ENCODE measurements around the gene DNAH1.

DNAH1 gene

GRCh38 chr3:52290596-52291507, 25.3 kb upstream of the DNAH1 start:
- DNase-seq (ENCODE audit: low read depth in 2 of 2), result no peak

DNA sequence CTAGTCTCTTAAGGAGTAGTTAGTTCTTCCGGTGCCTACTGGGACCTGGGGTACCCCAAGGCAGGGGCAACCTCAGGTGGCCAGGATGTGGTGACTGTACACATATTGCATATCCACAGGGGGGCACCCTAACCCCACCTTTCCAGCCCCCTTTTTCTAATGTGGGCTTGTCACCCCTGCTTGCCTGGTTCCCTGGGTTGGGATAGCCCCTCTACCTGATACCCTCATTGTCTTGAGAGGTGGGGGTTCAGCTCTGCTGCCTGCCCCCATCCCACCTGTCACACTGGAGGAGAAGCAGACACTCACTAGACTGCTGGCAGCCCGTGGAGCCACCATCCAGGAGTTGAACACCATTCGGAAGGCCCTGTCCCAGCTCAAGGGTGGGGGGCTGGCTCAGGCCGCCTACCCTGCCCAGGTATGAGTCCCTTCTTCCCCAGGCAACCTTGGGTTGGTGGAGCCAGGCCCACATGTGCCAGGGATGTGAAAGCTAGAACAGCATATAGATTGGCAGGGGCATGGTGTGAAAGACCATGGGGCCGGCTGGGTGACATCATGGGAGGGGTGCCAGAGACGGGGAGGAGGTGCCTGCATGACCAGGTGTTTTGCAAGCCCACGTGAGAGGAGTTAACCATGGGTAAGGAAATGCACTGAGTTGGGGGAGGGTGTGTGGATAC, 24.5 kb upstream of the DNAH1 start:
- DNase-seq (ENCODE audit: low read depth in 2 of 2), result peak in 1 of 2 donors; percentile 18

GRCh38 chr3:52292247-52293065, 23.7 kb upstream of the DNAH1 start:
- no peak for DNase-seq (ENCODE audit: low read depth in 2 of 2)

DNA sequence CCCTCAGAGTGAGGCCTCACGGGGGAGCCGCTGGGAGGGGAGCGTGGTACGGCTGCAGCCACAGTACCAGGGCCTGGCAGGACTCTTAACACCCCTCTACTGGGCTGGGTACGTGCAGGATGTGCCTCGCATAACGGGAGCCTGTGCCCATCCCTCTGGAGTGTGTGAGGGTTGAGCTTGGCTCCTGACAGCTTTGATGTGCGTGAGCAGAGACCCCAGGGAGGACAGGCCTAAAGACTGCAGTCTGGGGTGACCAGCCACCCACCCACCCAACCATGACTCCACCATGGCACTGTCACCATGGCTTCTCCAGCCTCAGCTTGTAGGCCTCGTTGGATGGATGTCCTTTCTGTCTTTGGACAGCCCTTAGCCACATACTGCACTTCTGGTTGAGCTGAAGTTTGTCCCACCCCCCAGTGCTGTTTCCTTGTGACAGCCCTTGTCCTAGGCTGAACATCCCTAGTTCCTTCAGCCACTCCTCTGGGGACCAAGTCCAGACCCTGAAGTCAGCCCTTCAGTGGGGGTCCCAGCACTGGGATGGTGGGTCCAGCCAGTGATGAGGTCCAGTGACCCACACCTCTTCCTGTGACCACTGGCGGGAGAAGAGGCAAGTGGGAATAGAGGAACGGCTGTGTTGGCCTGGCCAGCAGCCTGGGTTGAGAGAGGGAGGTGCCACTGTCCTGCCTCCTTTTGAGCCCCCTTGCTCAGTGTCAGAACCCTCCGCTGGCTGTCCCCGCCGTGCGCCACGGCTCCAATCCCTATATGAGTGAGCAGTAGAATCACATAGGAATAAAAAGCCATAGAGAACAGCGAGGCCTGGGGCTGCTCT, 22.4 kb upstream of the DNAH1 start:
- no peak for DNase-seq (ENCODE audit: low read depth in 2 of 2)

DNA sequence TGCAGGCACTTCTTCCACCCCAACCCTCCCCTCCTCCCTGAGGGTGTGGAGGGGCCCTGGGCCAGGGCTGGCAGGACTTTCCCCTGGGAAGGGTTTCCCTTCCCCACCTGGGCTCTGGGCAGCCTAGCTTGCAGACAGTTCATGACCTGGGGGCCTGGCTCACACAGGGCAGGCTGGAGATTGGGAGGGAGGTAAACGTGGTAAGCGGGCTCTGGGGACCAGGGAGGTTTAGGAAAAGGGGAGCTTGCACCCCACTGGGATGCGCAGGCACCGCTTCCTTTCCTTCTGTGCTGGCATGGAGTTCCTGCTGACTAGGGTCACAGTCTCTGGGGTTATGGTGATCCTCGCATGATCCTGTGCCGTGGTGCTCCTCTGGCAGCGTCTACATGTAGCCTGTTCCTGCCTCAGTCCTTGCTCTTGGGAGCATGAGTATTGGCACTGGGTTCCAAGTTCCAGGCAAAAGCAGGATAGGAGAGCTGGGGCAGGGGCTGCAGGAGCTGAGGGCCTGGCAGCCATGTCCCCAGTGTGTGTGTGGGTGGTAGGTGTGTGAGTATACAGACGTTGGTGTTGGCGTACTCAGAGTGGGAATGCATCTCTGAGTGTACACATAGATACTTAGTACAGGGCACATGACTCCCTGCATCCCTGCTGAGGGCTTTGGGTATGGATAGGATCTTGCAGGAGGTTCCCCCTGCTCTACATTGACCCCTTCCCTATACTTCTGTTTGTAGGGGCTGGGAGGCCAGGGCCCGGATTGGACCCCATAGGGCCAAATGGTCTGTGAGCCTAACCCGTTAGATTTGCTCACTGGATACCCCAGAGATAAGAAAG, 21.6 kb upstream of the DNAH1 start:
- no peak for DNase-seq (ENCODE audit: low read depth in 2 of 2)

GRCh38 chr3:52295671-52296208, 20.4 kb upstream of the DNAH1 start:
- no peak for DNase-seq (ENCODE audit: low read depth in 2 of 2)

- no peak for DNase-seq (ENCODE audit: low read depth in 2 of 2)
These were observed 18.6 kb upstream of the DNAH1 start for GRCh38 chr3:52297242-52298148.

DNA sequence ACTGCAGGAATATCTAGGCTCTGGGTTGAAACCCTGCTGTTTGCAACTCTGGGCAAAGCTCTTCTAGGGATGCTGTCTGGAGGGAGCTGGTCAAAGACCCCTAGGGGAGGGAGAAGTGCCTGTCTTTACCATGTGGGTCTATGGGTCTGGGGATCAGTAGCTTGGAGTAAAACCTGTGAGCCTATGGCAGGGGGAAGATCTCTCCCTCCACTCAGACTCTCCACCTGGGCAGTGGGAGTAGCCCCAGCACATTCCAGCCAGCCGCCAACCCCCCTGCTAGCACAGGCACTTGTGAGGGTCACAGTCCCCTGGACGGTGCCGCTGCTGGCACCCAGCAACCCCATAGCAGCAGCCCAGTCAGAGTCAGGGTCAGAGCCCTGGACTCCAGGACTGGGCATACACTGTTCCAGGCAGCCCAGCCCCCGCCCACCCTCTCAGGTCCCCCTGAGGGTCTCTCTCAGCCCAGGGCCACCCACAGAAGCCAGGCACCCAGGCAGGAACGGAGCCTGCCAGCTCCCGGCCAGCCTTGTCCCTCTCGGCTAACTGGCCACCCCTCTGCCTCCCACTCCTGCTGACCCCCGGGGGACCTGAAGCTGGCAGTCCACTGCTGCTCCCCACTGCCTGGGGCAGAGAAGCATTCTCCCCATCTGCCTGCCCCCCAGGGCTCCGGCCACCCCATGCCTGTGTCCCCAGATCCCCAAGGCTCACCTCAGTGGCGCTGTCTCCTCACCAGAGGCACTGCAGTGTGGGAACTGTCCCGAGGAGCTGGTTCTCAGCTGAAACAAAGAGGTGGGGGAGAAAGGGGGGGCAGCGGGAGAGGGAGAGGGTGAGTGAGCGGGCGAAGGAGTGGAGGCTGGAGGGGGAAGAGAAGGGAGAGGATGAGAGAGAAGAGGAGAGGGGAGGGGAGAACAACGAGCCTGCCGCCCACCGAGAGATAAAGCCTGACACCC, 17.7 kb upstream of the DNAH1 start:
- no peak for DNase-seq (ENCODE audit: low read depth in 2 of 2)

GRCh38 chr3:52299247-52299878, 16.8 kb upstream of the DNAH1 start:
- DNase-seq (ENCODE audit: low read depth in 2 of 2), result no peak

DNA sequence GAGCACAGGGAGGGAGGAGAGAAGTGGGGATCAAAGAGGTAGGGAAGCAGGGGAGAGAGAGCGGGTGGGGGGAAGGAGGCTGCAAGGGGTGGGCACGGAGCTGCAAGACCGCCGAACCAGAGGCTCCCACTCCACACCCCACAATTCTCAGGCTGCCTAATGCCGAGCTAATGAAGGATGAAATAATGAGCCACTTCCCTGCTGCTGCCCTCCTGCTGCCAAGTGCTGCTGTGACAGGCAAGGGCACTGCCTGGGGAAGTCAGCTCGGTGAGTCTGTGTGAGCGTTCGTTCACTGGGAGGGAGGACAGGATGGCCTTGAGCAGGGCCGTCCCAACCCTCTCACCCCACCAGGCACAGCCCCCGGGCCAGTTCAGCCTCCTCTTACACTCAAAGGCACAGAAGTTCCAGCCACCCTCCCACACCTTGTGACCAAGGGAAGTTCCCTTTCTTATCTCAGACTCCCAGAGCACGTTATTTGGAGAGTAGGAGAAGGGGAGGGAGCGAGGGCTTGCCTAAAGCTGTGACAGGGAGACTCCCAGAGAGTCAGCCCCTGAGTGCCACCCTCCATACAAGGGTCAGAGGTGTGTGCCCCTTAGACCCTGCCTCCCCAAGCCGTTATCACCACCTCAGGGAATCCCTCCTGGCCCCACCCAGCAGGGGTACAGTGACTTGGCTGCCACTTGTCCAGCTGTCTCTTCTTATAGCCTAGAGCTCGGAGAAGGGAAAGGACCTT, 16.1 kb upstream of the DNAH1 start:
- DNase-seq (ENCODE audit: low read depth in 2 of 2), result no peak

DNA sequence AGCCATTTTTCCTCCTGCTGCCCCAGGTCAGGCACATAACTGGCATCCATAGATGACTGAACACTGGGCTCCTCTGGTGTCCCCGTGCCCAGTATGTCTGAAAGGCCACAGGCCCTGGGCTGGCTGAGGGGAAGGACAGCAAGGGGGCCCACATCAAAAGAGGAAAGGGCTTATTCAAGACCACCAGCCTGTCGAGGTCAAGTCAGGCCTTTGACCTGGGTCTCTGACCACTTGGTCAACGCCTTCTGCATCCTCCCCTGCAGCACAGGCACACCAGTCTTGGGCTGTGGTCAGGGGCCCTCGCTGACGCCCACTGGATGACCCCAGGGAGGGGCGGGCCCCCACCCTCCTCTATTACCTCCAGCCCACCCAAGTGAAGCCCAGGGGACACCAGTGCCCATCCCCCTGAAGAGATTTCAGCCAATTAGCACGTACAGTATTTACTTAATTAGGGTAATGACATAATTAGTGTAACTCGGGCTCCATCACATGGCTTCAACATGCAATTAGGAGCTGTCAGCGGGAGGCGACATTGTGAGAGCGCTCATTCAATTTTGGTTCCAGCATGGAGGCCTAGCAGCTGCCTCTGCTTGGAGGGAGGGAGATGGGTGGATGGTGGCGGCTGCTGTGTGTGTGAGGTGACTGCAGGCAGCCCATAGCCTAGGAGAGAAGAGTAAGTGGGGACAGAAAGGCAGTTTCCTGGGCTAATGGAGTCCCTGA, 13.5 kb upstream of the DNAH1 start:
- no peak for DNase-seq (ENCODE audit: low read depth in 2 of 2)

DNA sequence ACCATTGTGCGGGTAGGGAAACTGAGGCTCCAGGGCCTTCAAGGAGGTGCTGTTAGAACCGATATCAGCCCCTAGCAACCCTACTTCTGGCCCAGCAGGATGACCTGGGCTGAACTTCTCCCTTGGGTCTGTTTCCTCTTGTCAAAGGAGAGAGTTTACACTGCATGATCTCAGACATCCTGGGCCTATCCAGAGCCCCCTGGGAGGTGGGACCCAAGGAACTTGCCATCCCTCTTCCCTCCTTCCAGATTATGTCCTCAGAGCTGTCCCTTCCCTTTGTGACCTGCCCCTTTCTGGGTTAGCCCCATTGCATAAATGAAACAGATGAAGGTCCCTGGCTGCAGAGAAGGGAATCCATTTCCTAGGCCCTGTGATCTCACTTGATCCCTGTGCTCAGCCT, 12.3 kb upstream of the DNAH1 start:
- DNase-seq (ENCODE audit: low read depth in 2 of 2), result no peak

GRCh38 chr3:52305926-52306325, 10.2 kb upstream of the DNAH1 start:
- no peak for DNase-seq (ENCODE audit: low read depth in 2 of 2)

- no peak for DNase-seq (ENCODE audit: low read depth in 2 of 2)
These were observed 9.1 kb upstream of the DNAH1 start for GRCh38 chr3:52306978-52307377.

DNA sequence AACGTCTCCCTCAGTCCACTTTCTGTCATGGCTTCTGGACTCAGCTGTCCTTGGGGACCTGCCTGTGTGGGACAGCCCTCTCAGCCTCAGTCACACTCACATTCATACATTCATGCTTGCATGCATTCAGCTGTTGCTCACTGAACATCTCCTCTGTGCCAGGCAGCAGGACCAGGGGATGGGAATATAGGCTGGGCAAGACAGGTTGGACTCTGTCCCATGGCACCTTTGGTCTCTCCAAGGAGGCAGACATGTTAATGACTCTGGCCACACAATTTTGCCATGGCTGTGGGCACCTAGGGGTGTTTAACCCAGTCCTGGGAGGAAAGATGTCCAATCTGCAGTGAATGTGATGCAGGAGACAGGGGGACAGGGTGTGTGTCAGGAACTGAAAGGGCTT, 7.8 kb upstream of the DNAH1 start:
- DNase-seq (ENCODE audit: low read depth in 2 of 2), result no peak

Data from activated CD4-positive, alpha-beta T cell treated with anti-CD3 and anti-CD28 coated beads for 24 hours (primary cell).